HEK293T (cell line): ENCODE measurements around the gene XRCC6.
A peak's percentile ranks its signal among the peaks of the same experiment; 100 is the strongest.
"Not testable (repeated sequence)": the region's sequence is repeated elsewhere in the genome, so short reads cannot be mapped to it uniquely, and the experiment has no call there.

Experiments used
- CTCF ChIA-PET: fragments of 350-600 bp; formaldehyde crosslinking; extraction: SDS; loops from one replicate; lab custom pipeline; 2021; ENCODE audit warnings: antibody characterized with exemption, inconsistent platforms; lab: Yijun Ruan, JAX
- POLR2A ChIA-PET: fragments of 350-600 bp; formaldehyde crosslinking; extraction: SDS; loops from one replicate; lab custom pipeline; 2020; ENCODE audit warnings: antibody characterized with exemption, inconsistent platforms; lab: Yijun Ruan, JAX
- DNase-seq: peaks from one replicate; pipeline ENCODE4 v3.0.0; 2012; ENCODE audit warnings: mixed read lengths; ENCODE audit errors: extremely low spot score
- ARNT ChIP-seq: fragments of 450-650 bp; IDR thresholded peaks from 2 replicates; pipeline ENCODE4 v1.6.1; 2017; ENCODE audit warnings: mild to moderate bottlenecking
- BHLHE40 ChIP-seq: fragments of 450-650 bp; IDR thresholded peaks from 2 replicates; pipeline ENCODE4 v1.6.1; 2016; ENCODE audit warnings: mild to moderate bottlenecking, moderate library complexity, borderline replicate concordance
- CTBP1 ChIP-seq: fragments of 450-650 bp; IDR thresholded peaks from 2 replicates; pipeline ENCODE4 v1.6.1; 2016; ENCODE audit warnings: borderline replicate concordance
- ELF4 ChIP-seq: fragments of 450-650 bp; IDR thresholded peaks from 2 replicates; pipeline ENCODE4 v1.6.1; 2017; ENCODE audit warnings: antibody characterized with exemption
- FOXA1 ChIP-seq: fragments of 450-650 bp; IDR thresholded peaks from 2 replicates; pipeline ENCODE4 v1.6.1; 2016; ENCODE audit warnings: mild to moderate bottlenecking
- FOXK2 ChIP-seq: fragments of 450-650 bp; IDR thresholded peaks from 2 replicates; pipeline ENCODE4 v1.6.1; 2016; ENCODE audit warnings: mild to moderate bottlenecking
- FOXM1 ChIP-seq: fragments of 450-650 bp; IDR thresholded peaks from 2 replicates; pipeline ENCODE4 v1.6.1; 2017; ENCODE audit warnings: mild to moderate bottlenecking, borderline replicate concordance
- HDGF ChIP-seq: fragments of 450-650 bp; IDR thresholded peaks from 2 replicates; pipeline ENCODE4 v1.6.1; 2017; ENCODE audit warnings: antibody characterized with exemption, borderline replicate concordance
- L3MBTL2 ChIP-seq: fragments of 450-650 bp; conservative IDR thresholded peaks from 2 replicates; pipeline ENCODE4 v1.6.1; 2016; ENCODE audit warnings: mild to moderate bottlenecking
- NFRKB ChIP-seq: fragments of 450-650 bp; IDR thresholded peaks from 2 replicates; pipeline ENCODE4 v1.6.1; 2016; ENCODE audit warnings: mild to moderate bottlenecking, moderate library complexity
- SP1 ChIP-seq: fragments of 450-650 bp; IDR thresholded peaks from 2 replicates; pipeline ENCODE4 v1.6.1; 2017
- SUZ12 ChIP-seq: fragments of 450-650 bp; IDR thresholded peaks from 2 replicates; pipeline ENCODE4 v1.6.1; 2016; ENCODE audit warnings: mild to moderate bottlenecking
- TARDBP ChIP-seq: fragments of 450-650 bp; IDR thresholded peaks from 2 replicates; pipeline ENCODE4 v1.6.1; 2016
- ZNF384 ChIP-seq: fragments of 450-650 bp; IDR thresholded peaks from 2 replicates; pipeline ENCODE4 v1.6.1; 2016
- TF ChIP-seq, protein P1 (sequence below): fragments of 450-650 bp; IDR thresholded peaks from 2 replicates; pipeline ENCODE4 v1.6.1; 2016

XRCC6 gene

DNA sequence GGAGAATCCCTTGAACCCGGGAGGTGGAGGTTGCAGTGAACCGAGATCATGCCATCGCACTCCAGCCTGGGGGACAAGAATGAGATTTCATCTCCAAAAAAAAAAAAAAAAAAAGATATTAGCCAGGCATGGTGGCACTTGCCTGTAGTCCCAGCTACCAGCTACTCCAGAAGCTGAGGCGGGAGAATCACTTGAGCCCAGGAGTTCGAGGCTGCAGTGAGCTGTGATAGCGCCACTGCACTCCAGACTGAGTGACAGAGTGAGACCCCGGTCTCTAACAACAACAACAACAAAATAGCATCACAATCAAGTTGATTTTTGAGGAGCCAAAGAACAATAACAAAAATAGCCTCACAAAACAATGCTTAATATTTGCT is 33.8 kb upstream of the XRCC6 start:
- POLR2A ChIA-PET, result no interaction called here
- no peak for TF ChIP-seq SUZ12
- CTCF ChIA-PET, result interaction anchor here (0.6 kb wide), 1 partner anchor 416 kb away, joined by 3 read pairs; no protein-coding TSS in a partner anchor
- no peak for DNase-seq

- POLR2A ChIA-PET, result interaction anchor here (0.5 to 2.8 kb wide), 34 partner anchors 9 to 779 kb away, joined by 3 to 27 read pairs (median 4); partner anchors contain the start of genes ACO2, CSDC2, DESI1 and PHF5A
- TF ChIP-seq, protein P1, sequence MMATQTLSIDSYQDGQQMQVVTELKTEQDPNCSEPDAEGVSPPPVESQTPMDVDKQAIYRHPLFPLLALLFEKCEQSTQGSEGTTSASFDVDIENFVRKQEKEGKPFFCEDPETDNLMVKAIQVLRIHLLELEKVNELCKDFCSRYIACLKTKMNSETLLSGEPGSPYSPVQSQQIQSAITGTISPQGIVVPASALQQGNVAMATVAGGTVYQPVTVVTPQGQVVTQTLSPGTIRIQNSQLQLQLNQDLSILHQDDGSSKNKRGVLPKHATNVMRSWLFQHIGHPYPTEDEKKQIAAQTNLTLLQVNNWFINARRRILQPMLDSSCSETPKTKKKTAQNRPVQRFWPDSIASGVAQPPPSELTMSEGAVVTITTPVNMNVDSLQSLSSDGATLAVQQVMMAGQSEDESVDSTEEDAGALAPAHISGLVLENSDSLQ, result no peak
- peak; percentile 76 for TF ChIP-seq ELF4
- TF ChIP-seq HDGF, result 0 out of 2 replicates have a peak, but pooled peaks have one; percentile 52
- no peak for TF ChIP-seq ARNT
- TF ChIP-seq FOXK2, result no peak
- TF ChIP-seq FOXA1, result no peak
- TF ChIP-seq FOXM1, result no peak
- no peak for TF ChIP-seq SUZ12
- TF ChIP-seq NFRKB, result no peak
- CTCF ChIA-PET, result interaction anchor here (0.7 to 1.9 kb wide), 4 partner anchors 12 to 77 kb away, joined by 3 to 12 read pairs (median 4); partner anchors contain the start of gene POLR3H
- DNase-seq, result peak; percentile 99
Measured at GRCh38 chr22:41589391-41590241, 31.5 kb upstream of the XRCC6 start, which contains the start of gene PMM1. PMM1 (minus strand) TSS chr22:41589840; CDS start chr22:41589805, 35 bp downstream.

DNA sequence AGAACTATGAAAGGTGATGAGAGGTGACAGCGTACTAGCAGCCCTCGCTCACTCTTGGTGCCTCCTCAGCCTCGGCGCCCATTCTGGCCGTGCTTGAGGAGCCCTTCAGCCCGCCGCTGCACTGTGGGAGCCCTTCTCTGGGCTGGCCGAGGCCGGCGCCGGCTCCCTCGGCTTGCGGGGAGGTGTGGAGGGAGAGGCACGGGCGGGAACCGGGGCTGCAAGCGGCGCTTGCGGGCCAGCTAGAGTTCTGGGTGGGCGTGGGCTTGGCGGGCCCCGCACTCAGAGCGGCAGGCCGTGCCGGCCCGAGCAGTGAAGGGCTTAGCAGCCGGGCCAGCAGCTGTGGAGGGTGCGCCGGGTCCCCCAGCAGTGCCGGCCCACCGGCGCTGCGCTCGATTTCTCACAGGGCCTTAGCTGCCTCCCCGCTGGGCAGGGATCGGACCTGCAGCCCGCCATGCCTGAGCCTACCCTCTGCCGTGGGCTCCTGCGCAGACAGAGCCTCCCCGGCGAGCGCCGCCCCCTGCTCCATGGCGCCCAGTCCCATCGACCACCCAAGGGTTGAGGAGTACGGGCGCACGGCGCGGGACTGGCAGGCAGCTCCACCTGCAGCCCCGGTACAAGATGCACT is 27.6 kb upstream of the XRCC6 start:
- CTCF ChIA-PET, result interaction anchor here (0.9 kb wide), 1 partner anchor 61 kb away, joined by 3 read pairs; no protein-coding TSS in a partner anchor
- POLR2A ChIA-PET, result interaction anchor here (1.2 kb wide), 1 partner anchor 28 kb away, joined by 6 read pairs; the partner anchor contains the start of gene XRCC6
- DNase-seq, result not testable (repeated sequence)

- TF ChIP-seq L3MBTL2, result no peak
- TF ChIP-seq FOXK2, result no peak
- TF ChIP-seq ZNF384, result no peak
- TF ChIP-seq TARDBP, result no peak
- no peak for TF ChIP-seq ARNT
Measured at GRCh38 chr22:41595703-41596102, 25.4 kb upstream of the XRCC6 start.

GRCh38 chr22:41596776-41597634 is 24.1 kb upstream of the XRCC6 start:
- peak; percentile 66 for DNase-seq
- POLR2A ChIA-PET, result interaction anchor here (0.9 to 2.0 kb wide), 4 partner anchors 24 to 53 kb away, joined by 3 to 7 read pairs (median 4); partner anchors contain the start of genes DESI1 and XRCC6
- CTCF ChIA-PET, result interaction anchor here (0.9 to 1.7 kb wide), 11 partner anchors 15 to 72 kb away, joined by 3 to 10 read pairs (median 4); partner anchors contain the start of gene POLR3H
- no peak for TF ChIP-seq BHLHE40
- no peak for TF ChIP-seq L3MBTL2
- TF ChIP-seq ZNF384, result no peak
- no peak for TF ChIP-seq NFRKB
- TF ChIP-seq FOXA1, result no peak
- no peak for TF ChIP-seq FOXK2
- no peak for TF ChIP-seq SP1
- TF ChIP-seq HDGF, result no peak
- TF ChIP-seq TARDBP, result no peak
- TF ChIP-seq ARNT, result no peak
- TF ChIP-seq ELF4, result no peak
- TF ChIP-seq FOXM1, result no peak
- TF ChIP-seq CTBP1, result no peak
- TF ChIP-seq SUZ12, result no peak

More at GRCh38 chr22:41595703-41596102, 25.4 kb upstream of the XRCC6 start:
- no peak for DNase-seq
- ChIA-PET POLR2A (no interaction called here), CTCF (no interaction called here)

GRCh38 chr22:41597635-41597953 is 23.5 kb upstream of the XRCC6 start:
- TF ChIP-seq NFRKB (no peak), FOXK2 (no peak), CTBP1 (no peak), ZNF384 (no peak), L3MBTL2 (no peak), TARDBP (no peak), BHLHE40 (no peak)
- ChIA-PET POLR2A (interaction anchor here (0.9 to 2.0 kb wide), 5 partner anchors 8 to 54 kb away, joined by 3 to 7 read pairs (median 6); partner anchors contain the start of genes DESI1, PMM1 and XRCC6), CTCF (interaction anchor here (0.6 to 1.7 kb wide), 10 partner anchors 14 to 69 kb away, joined by 3 to 5 read pairs (median 4); partner anchors contain the start of gene POLR3H)
- no peak for DNase-seq

- ChIA-PET CTCF (interaction anchor here (0.6 to 1.7 kb wide), 8 partner anchors 14 to 69 kb away, joined by 3 to 5 read pairs (median 4); partner anchors contain the start of gene POLR3H), POLR2A (interaction anchor here (1.2 to 2.0 kb wide), 4 partner anchors 8 to 54 kb away, joined by 3 to 7 read pairs (median 6); partner anchors contain the start of genes DESI1, PMM1 and XRCC6)
- TF ChIP-seq, protein P1, result no peak
- TF ChIP-seq FOXM1, result no peak
- TF ChIP-seq NFRKB, result no peak
- no peak for TF ChIP-seq TARDBP
- no peak for TF ChIP-seq FOXA1
- no peak for TF ChIP-seq SP1
- no peak for TF ChIP-seq FOXK2
- no peak for TF ChIP-seq ELF4
- no peak for TF ChIP-seq BHLHE40
- TF ChIP-seq ARNT, result no peak
- no peak for TF ChIP-seq CTBP1
- DNase-seq, result no peak
Measured at GRCh38 chr22:41598081-41598480, 23.0 kb upstream of the XRCC6 start.
